ENCODE results near the gene ABCC5.

Gene ABCC5

GRCh38 chr3:183966361-183966791 lies 51.3 kb downstream of the ABCC5 start:
- Histone ChIP-seq H3K4me3 (ENCODE audit: low read length, poor library complexity, severe bottlenecking) (no peak overlapping the region), H3K9me2 (replicated peaks; ENCODE audit: low read depth, low read length) (no peaks in the 10 kb centered on the region), H3K36me3 (ENCODE audit: insufficient read depth, low read length) (peaks cover 20% of the 10 kb centered on the region; the same call in 1 of the 2 replicates), H3K27me3 (ENCODE audit: insufficient read depth, low read length, poor library complexity, severe bottlenecking) (no peaks in the 10 kb centered on the region), H4K20me1 (ENCODE audit: insufficient read depth, low read length, poor library complexity, severe bottlenecking) (no peaks in the 10 kb centered on the region), H3F3A (ENCODE audit: low read depth) (no peaks in the 10 kb centered on the region), H2AFZ (ENCODE audit: low read length) (no peak overlapping the region), H3K4me1 (ENCODE audit: insufficient read depth, low read length, poor library complexity, severe bottlenecking) (no peaks in the 10 kb centered on the region), H3K9me3 (ENCODE audit: insufficient read depth, low read depth, low read length) (no peaks in the 10 kb centered on the region), H3K4me2 (ENCODE audit: low read depth, low read length, poor library complexity, severe bottlenecking) (no peak overlapping the region), H3K9ac (ENCODE audit: low read depth, low read length, poor library complexity, severe bottlenecking) (no peak overlapping the region), H3K79me2 (ENCODE audit: insufficient read depth, low read length) (no peaks in the 10 kb centered on the region)
- TF ChIP-seq EZH2phosphoT487 (IDR thresholded peaks at IDR 0.05; ENCODE audit: borderline replicate concordance) (no peak), CTCF (conservative IDR thresholded peaks at IDR 0.05; ENCODE audit: low read length) (no peak)

DNA sequence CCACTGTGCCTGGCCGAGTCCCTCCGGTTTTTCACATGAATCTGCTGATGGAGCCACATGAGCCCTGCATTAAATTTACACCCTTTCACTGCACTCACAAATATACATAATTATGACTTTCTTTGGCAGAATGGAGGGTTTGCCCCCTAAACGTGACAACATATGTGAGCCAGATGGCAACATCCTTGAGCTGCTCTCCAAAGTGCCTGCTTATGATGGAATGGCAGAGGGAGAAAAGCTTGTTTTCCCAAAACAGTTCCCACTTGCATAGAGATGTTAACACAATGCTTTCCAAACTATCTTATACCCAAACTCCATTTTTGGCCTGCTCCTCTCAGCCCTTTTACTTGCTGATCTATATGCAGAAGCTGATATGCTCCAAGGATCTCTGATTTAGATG lies 54.9 kb downstream of the ABCC5 start:
- Histone ChIP-seq H3K9me3 (ENCODE audit: insufficient read depth, low read depth, low read length) (no peaks in the 10 kb centered on the region), H3K9me2 (replicated peaks; ENCODE audit: low read depth, low read length) (no peaks in the 10 kb centered on the region), H3K4me1 (ENCODE audit: insufficient read depth, low read length, poor library complexity, severe bottlenecking) (no peaks in the 10 kb centered on the region), H3K9ac (ENCODE audit: low read depth, low read length, poor library complexity, severe bottlenecking) (no peak overlapping the region), H3K79me2 (ENCODE audit: insufficient read depth, low read length) (no peaks in the 10 kb centered on the region), H3F3A (ENCODE audit: low read depth) (no peaks in the 10 kb centered on the region), H3K4me3 (ENCODE audit: low read length, poor library complexity, severe bottlenecking) (no peak overlapping the region), H4K20me1 (ENCODE audit: insufficient read depth, low read length, poor library complexity, severe bottlenecking) (no peaks in the 10 kb centered on the region), H2AFZ (ENCODE audit: low read length) (no peak overlapping the region), H3K27me3 (ENCODE audit: insufficient read depth, low read length, poor library complexity, severe bottlenecking) (no peaks in the 10 kb centered on the region), H3K4me2 (ENCODE audit: low read depth, low read length, poor library complexity, severe bottlenecking) (no peak overlapping the region), H3K36me3 (ENCODE audit: insufficient read depth, low read length) (peaks cover 15% of the 10 kb centered on the region; the same call in 1 of the 2 replicates)
- no peak for TF ChIP-seq CTCF (conservative IDR thresholded peaks at IDR 0.05; ENCODE audit: low read length)
- TF ChIP-seq EZH2phosphoT487 (IDR thresholded peaks at IDR 0.05; ENCODE audit: borderline replicate concordance): no peak

- H4K20me1 ChIP-seq (ENCODE audit: insufficient read depth, low read length, poor library complexity, severe bottlenecking): no peaks in the 10 kb centered on the region
- TF ChIP-seq EZH2phosphoT487 (IDR thresholded peaks at IDR 0.05; ENCODE audit: borderline replicate concordance): no peak
- no peaks in the 10 kb centered on the region for H3K4me1 ChIP-seq (ENCODE audit: insufficient read depth, low read length, poor library complexity, severe bottlenecking)
- H3K27me3 ChIP-seq (ENCODE audit: insufficient read depth, low read length, poor library complexity, severe bottlenecking): no peaks in the 10 kb centered on the region
- H3K9ac ChIP-seq (ENCODE audit: low read depth, low read length, poor library complexity, severe bottlenecking): no peak overlapping the region
- H3K36me3 ChIP-seq (ENCODE audit: insufficient read depth, low read length): no peaks in the 10 kb centered on the region; the same call in 1 of the 2 replicates
- H3K4me3 ChIP-seq (ENCODE audit: low read length, poor library complexity, severe bottlenecking): no peak overlapping the region
- H2AFZ ChIP-seq (ENCODE audit: low read length): no peak overlapping the region
- H3K4me2 ChIP-seq (ENCODE audit: low read depth, low read length, poor library complexity, severe bottlenecking): no peak overlapping the region
- no peaks in the 10 kb centered on the region for H3F3A ChIP-seq (ENCODE audit: low read depth)
- H3K9me3 ChIP-seq (ENCODE audit: insufficient read depth, low read depth, low read length): no peaks in the 10 kb centered on the region
- no peaks in the 10 kb centered on the region for H3K79me2 ChIP-seq (ENCODE audit: insufficient read depth, low read length)
- H3K9me2 ChIP-seq (replicated peaks; ENCODE audit: low read depth, low read length): no peaks in the 10 kb centered on the region
Measured at GRCh38 chr3:183959214-183959613, 58.5 kb downstream of the ABCC5 start.

- Histone ChIP-seq H3K9me2 (replicated peaks; ENCODE audit: low read depth, low read length) (no peaks in the 10 kb centered on the region), H3K9me3 (ENCODE audit: insufficient read depth, low read depth, low read length) (no peaks in the 10 kb centered on the region), H3K36me3 (ENCODE audit: insufficient read depth, low read length) (no peaks in the 10 kb centered on the region; the same call in 1 of the 2 replicates), H3F3A (ENCODE audit: low read depth) (no peaks in the 10 kb centered on the region), H3K79me2 (ENCODE audit: insufficient read depth, low read length) (no peaks in the 10 kb centered on the region), H3K4me2 (ENCODE audit: low read depth, low read length, poor library complexity, severe bottlenecking) (no peak overlapping the region), H2AFZ (ENCODE audit: low read length) (no peak overlapping the region), H3K4me1 (ENCODE audit: insufficient read depth, low read length, poor library complexity, severe bottlenecking) (no peaks in the 10 kb centered on the region), H3K4me3 (ENCODE audit: low read length, poor library complexity, severe bottlenecking) (no peak overlapping the region), H3K27me3 (ENCODE audit: insufficient read depth, low read length, poor library complexity, severe bottlenecking) (no peaks in the 10 kb centered on the region), H3K9ac (ENCODE audit: low read depth, low read length, poor library complexity, severe bottlenecking) (no peak overlapping the region), H4K20me1 (ENCODE audit: insufficient read depth, low read length, poor library complexity, severe bottlenecking) (no peaks in the 10 kb centered on the region)
- TF ChIP-seq EZH2phosphoT487 (IDR thresholded peaks at IDR 0.05; ENCODE audit: borderline replicate concordance) (no peak), CTCF (conservative IDR thresholded peaks at IDR 0.05; ENCODE audit: low read length) (no peak)
Measured at GRCh38 chr3:183958775-183959174, 58.9 kb downstream of the ABCC5 start.

All from Loucy (cell line).